SK-N-SH (cell line): ENCODE data around the gene NRG3. TPM values are rescaled to one million over a fixed set of nuclear protein-coding genes. Genes with fewer than 3 reads are reported as not detected.
A peak's percentile ranks its signal among the peaks of the same experiment; 100 is the strongest.

Experiments used
- CTCF ChIA-PET: fragments of 300-600, 350-600 bp; formaldehyde crosslinking; extraction: SDS; loops from one replicate; lab custom pipeline; 2021; lab: Yijun Ruan, JAX
- POLR2A ChIA-PET: fragments of 350-600 bp; sonication (Branson Sonifier 250); formaldehyde crosslinking; extraction: SDS; loops from one replicate; lab custom pipeline; 2020; ENCODE audit warnings: antibody characterized with exemption, inconsistent platforms; lab: Yijun Ruan, JAX
- DNase-seq: peaks from one replicate; pipeline ENCODE4 v3.0.0; 2012
- H2AFZ ChIP-seq: fragments of 200-600 bp; sonication (generic); 2 replicates; pipeline ENCODE4 v1.8.1; 2016; ENCODE audit warnings: antibody characterized with exemption, mild to moderate bottlenecking, low read depth
- H3F3A ChIP-seq: fragments of 200-600 bp; sonication (generic); replicated peaks from 2 replicates; pipeline ENCODE3; 2016; ENCODE audit warnings: antibody characterized with exemption, mild to moderate bottlenecking; ENCODE audit not compliant: insufficient read depth
- H3K27ac ChIP-seq, 2 experiments: fragments of 200-500 bp in 1 of 2; fragments of 200-600 bp in 1 of 2; sonication (Bioruptor generic) in 1 of 2; sonication (generic), shearing (Covaris generic) in 1 of 2; 2 replicates each; pipeline versions ENCODE4 v1.5.1 to v1.6.1; 2014 to 2016; ENCODE audit warnings: low read depth in 2 of 2, inconsistent platforms in 1 of 2, low read length in 1 of 2, mild to moderate bottlenecking in 1 of 2, mixed read lengths in 1 of 2
- H3K27me3 ChIP-seq: fragments of 200-600 bp; sonication (generic), shearing (Covaris generic); 2 replicates; pipeline ENCODE4 v1.6.1; 2016; ENCODE audit warnings: mixed run types; ENCODE audit not compliant: insufficient read depth
- H3K36me3 ChIP-seq, 2 experiments: fragments of 200-500 bp in 1 of 2; fragments of 200-600 bp in 1 of 2; sonication (Bioruptor generic) in 1 of 2; sonication (generic) in 1 of 2; replicated peaks in 1 of 2; 2 replicates each; pipeline versions ENCODE3 to v1.5.1; 2014 to 2016; ENCODE audit warnings: low read length in 1 of 2, mild to moderate bottlenecking in 1 of 2; ENCODE audit not compliant: insufficient read depth in 2 of 2, control insufficient read depth in 1 of 2
- H3K4me1 ChIP-seq, 2 experiments: fragments of 200-500 bp in 1 of 2; fragments of 200-600 bp in 1 of 2; sonication (Bioruptor generic) in 1 of 2; sonication (generic), shearing (Covaris generic) in 1 of 2; 2 replicates each; pipeline versions ENCODE4 v1.5.1 to v1.6.1; 2014 to 2016; ENCODE audit warnings: low read depth in 1 of 2, low read length in 1 of 2, mixed run types in 1 of 2; ENCODE audit not compliant: insufficient read depth in 2 of 2, control insufficient read depth in 1 of 2
- H3K4me2 ChIP-seq: fragments of 200-600 bp; sonication (generic), shearing (Covaris generic); 2 replicates; pipeline ENCODE4 v1.6.1; 2017; ENCODE audit warnings: mixed run types
- H3K4me3 ChIP-seq, 2 experiments: fragments of 200-500 bp in 1 of 2; fragments of 200-600 bp in 1 of 2; sonication (Bioruptor generic) in 1 of 2; sonication (generic), shearing (Covaris generic) in 1 of 2; 2 replicates each; pipeline versions ENCODE4 v1.5.1 to v1.8.1; 2014 to 2016; ENCODE audit warnings: low read depth in 2 of 2, inconsistent platforms in 1 of 2, low read length in 1 of 2, mild to moderate bottlenecking in 1 of 2, mixed read lengths in 1 of 2, moderate library complexity in 1 of 2
- H3K79me2 ChIP-seq: fragments of 200-600 bp; sonication (generic); 2 replicates; pipeline ENCODE4 v1.8.1; 2017; ENCODE audit warnings: mild to moderate bottlenecking; ENCODE audit not compliant: insufficient read depth
- H3K9ac ChIP-seq: fragments of 200-600 bp; sonication (generic); 2 replicates; pipeline ENCODE4 v1.6.1; 2017; ENCODE audit warnings: mixed run types
- H3K9me2 ChIP-seq: fragments of 200-600 bp; sonication (generic); 2 replicates; pipeline ENCODE4 v1.6.1; 2017; ENCODE audit warnings: mixed run types
- H3K9me3 ChIP-seq: fragments of 200-600 bp; sonication (generic); 2 replicates; pipeline ENCODE4 v1.6.1; 2017; ENCODE audit warnings: mixed run types, mild to moderate bottlenecking, moderate library complexity
- H4K20me1 ChIP-seq: fragments of 200-600 bp; sonication (generic); 2 replicates; pipeline ENCODE4 v1.6.1; 2017; ENCODE audit warnings: mild to moderate bottlenecking, mixed run types; ENCODE audit not compliant: insufficient read depth
- CHD2 ChIP-seq: fragments of 150-350 bp; IDR thresholded peaks from 2 replicates; pipeline ENCODE4 v1.6.1; 2018; ENCODE audit warnings: low read length; ENCODE audit not compliant: partially characterized antibody
- CTCF ChIP-seq: fragments of 200-600 bp; sonication (generic); IDR thresholded peaks from 2 replicates; pipeline ENCODE4 v1.6.1; 2017; ENCODE audit warnings: antibody characterized with exemption, mild to moderate bottlenecking, moderate library complexity
- EP300 ChIP-seq, 2 experiments: IDR thresholded peaks; 2 replicates each; pipeline versions ENCODE4 v1.4.0 to v1.6.1; 2012; ENCODE audit warnings: borderline replicate concordance in 1 of 2, low read depth in 1 of 2, low read length in 1 of 2
- FOXJ3 ChIP-seq: sonication (generic); formaldehyde crosslinking; IDR thresholded peaks from 2 replicates; pipeline ENCODE4 v1.5.1; 2020; ENCODE audit warnings: mild to moderate bottlenecking, missing genetic modification reagents
- FOXM1 ChIP-seq: IDR thresholded peaks from 2 replicates; pipeline ENCODE4 v1.4.0; 2012; ENCODE audit warnings: low read depth, mild to moderate bottlenecking
- GATA2 ChIP-seq: sonication (generic); formaldehyde crosslinking; IDR thresholded peaks from 2 replicates; pipeline ENCODE4 v1.5.0; 2020; ENCODE audit warnings: mild to moderate bottlenecking, missing genetic modification reagents
- MXI1 ChIP-seq: IDR thresholded peaks from 2 replicates; pipeline ENCODE4 v1.6.1; 2012; ENCODE audit warnings: mild to moderate bottlenecking, low read depth, low read length, improper control_type of control experiment
- RAD21 ChIP-seq: IDR thresholded peaks from 2 replicates; pipeline ENCODE4 v1.6.1; 2012; ENCODE audit warnings: mild to moderate bottlenecking, low read length
- RCOR1 ChIP-seq: fragments of 150-350 bp; IDR thresholded peaks from 2 replicates; pipeline ENCODE4 v1.6.1; 2017; ENCODE audit warnings: antibody characterized with exemption, low read length
- TAF1 ChIP-seq: IDR thresholded peaks from 2 replicates; pipeline ENCODE4 v1.6.1; 2012; ENCODE audit warnings: low read depth, mild to moderate bottlenecking, low read length, moderate library complexity, borderline replicate concordance
- TCF12 ChIP-seq: IDR thresholded peaks from 2 replicates; pipeline ENCODE4 v1.4.0; 2012
- TEAD4 ChIP-seq: IDR thresholded peaks from 2 replicates; pipeline ENCODE4 v1.4.0; 2012; ENCODE audit warnings: mild to moderate bottlenecking, borderline replicate concordance; ENCODE audit not compliant: insufficient read depth
- YY1 ChIP-seq: IDR thresholded peaks from 2 replicates; pipeline ENCODE4 v1.4.0; 2012; ENCODE audit warnings: low read depth, mild to moderate bottlenecking
- WGBS: methylation state at CpG from one replicate; pipeline ENCODE4 v1.1.6; 2017; ENCODE audit warnings: low lambda C conversion rate; 5-methylcytosine and 5-hydroxymethylcytosine counted together
- polyA plus RNA-seq, 3 experiments: library from polyadenylated mRNA; depleted of rRNA; stranded (reverse); fragments of >200 nt; gene quantifications; 2 replicates each; pipeline ENCODE4 v1.2.3, GENCODE V29; 2012
- TF ChIP-seq, protein P1 (sequence below): IDR thresholded peaks from 2 replicates; pipeline ENCODE4 v1.4.0; 2012; ENCODE audit warnings: low read depth, borderline replicate concordance

The NRG3 gene
- polyA plus RNA-seq, 1 of the 3 experiments (the other 2 are of a cell fraction) = 0.03 TPM

DNA sequence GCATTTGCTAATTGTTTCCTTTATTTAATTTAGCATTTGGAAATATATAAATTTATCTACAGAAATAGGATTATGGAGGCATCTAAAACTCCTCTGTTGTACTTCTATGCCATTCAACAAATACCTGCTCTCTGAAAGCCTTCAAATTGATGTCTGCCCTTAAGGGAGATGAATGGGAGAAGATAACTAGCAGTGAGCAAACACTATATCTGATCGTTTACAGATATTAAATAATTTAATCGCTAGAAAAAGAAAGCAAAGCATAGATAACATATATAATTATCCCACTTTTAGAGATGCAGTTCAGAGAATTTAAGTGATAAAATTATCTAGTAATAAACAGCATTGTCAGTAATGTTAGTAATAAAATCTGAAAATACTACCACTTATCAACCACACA, 524.9 kb downstream of the NRG3 start:
- no peak overlapping the region for H3K27ac ChIP-seq
- DNase-seq = no peak
- WGBS = 11% methylated on average over 2 of the region's 2 CpGs
- H3F3A ChIP-seq = no peaks in the 10 kb centered on the region
- TF ChIP-seq RCOR1 = peak; percentile 95
- peak in 1 of 2 experiments; percentile 90; a peak in 2 of 4 replicates for TF ChIP-seq EP300 (IDR thresholded peaks at IDR 0.05; ENCODE audit: borderline replicate concordance in 1 of 2, low read depth in 1 of 2, low read length in 1 of 2)
- peak; percentile 55 for TF ChIP-seq CHD2
- TF ChIP-seq TAF1 = no peak
- 0 out of 2 replicates have a peak, but pooled peaks have one; percentile 4 for TF ChIP-seq TCF12
- no peak for TF ChIP-seq FOXM1
- peak; percentile 5; the same call in 1 of the 2 replicates for TF ChIP-seq RAD21
- no peak for TF ChIP-seq CTCF
- peak; percentile 48; the same call in 1 of the 2 replicates for TF ChIP-seq FOXJ3 (CRISPR knock-in tag)
- TF ChIP-seq, protein P1, sequence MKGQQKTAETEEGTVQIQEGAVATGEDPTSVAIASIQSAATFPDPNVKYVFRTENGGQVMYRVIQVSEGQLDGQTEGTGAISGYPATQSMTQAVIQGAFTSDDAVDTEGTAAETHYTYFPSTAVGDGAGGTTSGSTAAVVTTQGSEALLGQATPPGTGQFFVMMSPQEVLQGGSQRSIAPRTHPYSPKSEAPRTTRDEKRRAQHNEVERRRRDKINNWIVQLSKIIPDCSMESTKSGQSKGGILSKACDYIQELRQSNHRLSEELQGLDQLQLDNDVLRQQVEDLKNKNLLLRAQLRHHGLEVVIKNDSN = no peak
- TF ChIP-seq GATA2 = peak; percentile 94
- ChIA-PET POLR2A (no interaction called here), CTCF (interaction anchor here (0.7 kb wide), 1 partner anchor 207 kb away, joined by 4 read pairs; no protein-coding TSS in a partner anchor)
- H3K4me3 ChIP-seq = no peak overlapping the region
- no peaks in the 10 kb centered on the region for H3K36me3 ChIP-seq
- no peak overlapping the region for H2AFZ ChIP-seq
- H3K4me1 ChIP-seq = peaks cover 0 to 8% of the 10 kb centered on the region in 2 experiments; a peak in 1 of 4 replicates
- H3K79me2 ChIP-seq = no peaks in the 10 kb centered on the region
- no peaks in the 10 kb centered on the region for H3K27me3 ChIP-seq
- no peaks in the 10 kb centered on the region for H3K9me3 ChIP-seq
- no peak overlapping the region for H3K9ac ChIP-seq
- no peaks in the 10 kb centered on the region for H3K9me2 ChIP-seq
- H4K20me1 ChIP-seq = no peaks in the 10 kb centered on the region
- no peak overlapping the region for H3K4me2 ChIP-seq

DNA sequence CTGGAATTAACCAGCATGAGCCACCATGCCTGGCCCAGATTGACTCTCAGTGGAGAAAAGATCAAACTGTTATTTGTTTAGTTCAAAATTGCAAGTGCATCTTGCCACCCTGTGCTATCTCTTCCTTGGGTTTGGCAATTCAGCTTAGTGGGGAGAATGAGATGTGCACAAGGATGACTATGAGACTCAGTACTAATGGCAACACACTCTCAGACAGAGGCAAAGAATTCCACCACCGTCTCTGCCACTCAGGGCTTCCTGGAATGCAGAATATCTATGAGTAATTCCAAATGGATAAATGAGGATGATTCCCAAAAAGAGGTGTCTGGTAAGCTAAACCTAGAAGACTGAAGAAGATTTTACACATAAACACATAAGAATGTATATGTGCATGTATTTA, 525.8 kb downstream of the NRG3 start:
- H3K9me3 ChIP-seq = no peaks in the 10 kb centered on the region
- TF ChIP-seq GATA2 (no peak), MXI1 (no peak), YY1 (no peak), RAD21 (no peak), FOXJ3 (CRISPR knock-in tag) (no peak), RCOR1 (no peak), TEAD4 (no peak), FOXM1 (no peak)
- TF ChIP-seq, protein P1 = no peak
- no peaks in the 10 kb centered on the region for H3K36me3 ChIP-seq
- DNase-seq = no peak
- POLR2A ChIA-PET = no interaction called here
- no peak overlapping the region for H3K4me3 ChIP-seq
- H3K79me2 ChIP-seq = no peaks in the 10 kb centered on the region
- no peaks in the 10 kb centered on the region for H3K27me3 ChIP-seq
- 0% methylated on average over 1 of the region's 1 CpG for WGBS
- no peak overlapping the region for H3K27ac ChIP-seq
- no peaks in the 10 kb centered on the region for H4K20me1 ChIP-seq
- no peak overlapping the region for H2AFZ ChIP-seq
- H3K4me1 ChIP-seq = peaks cover 0 to 7% of the 10 kb centered on the region in 2 experiments; a peak in 1 of 4 replicates
- no peaks in the 10 kb centered on the region for H3F3A ChIP-seq
- no peaks in the 10 kb centered on the region for H3K9me2 ChIP-seq
- CTCF ChIA-PET = interaction anchor here (1.1 kb wide), 1 partner anchor 399 kb away, joined by 3 read pairs; no protein-coding TSS in a partner anchor
- no peak overlapping the region for H3K9ac ChIP-seq
- H3K4me2 ChIP-seq = no peak overlapping the region
